ENCODE measurements around the gene MBD5. TPM values are rescaled to one million over a fixed set of nuclear protein-coding genes. Genes with fewer than 3 reads are reported as not detected.
A peak's percentile ranks its signal among the peaks of the same experiment; 100 is the strongest.
"Not testable (repeated sequence)": the region's sequence is repeated elsewhere in the genome, so short reads cannot be mapped to it uniquely, and the experiment has no call there.

MBD5 gene
- 43.1 TPM for total RNA-seq

GRCh38 chr2:148021059-148021861 is at the start of gene MBD5:
Gene MBD5, plus strand, starts transcription at chr2:148021091.
- no peak for DNase-seq

GRCh38 chr2:147976102-147976501 is 44.8 kb upstream of the MBD5 start:
- no peak for DNase-seq

- DNase-seq = no peak
These were observed 43.2 kb upstream of the MBD5 start for GRCh38 chr2:147977679-147978078.

GRCh38 chr2:147980940-147981528 is 39.9 kb upstream of the MBD5 start:
- no peak for DNase-seq

GRCh38 chr2:147989102-147989501 is 31.8 kb upstream of the MBD5 start:
- DNase-seq = no peak

GRCh38 chr2:147989809-147990403 is 31.0 kb upstream of the MBD5 start:
- peak; percentile 58 for DNase-seq

- DNase-seq = not testable (repeated sequence)
These were observed 25.9 kb upstream of the MBD5 start for GRCh38 chr2:147994965-147995364.

- DNase-seq = no peak
These were observed 24.1 kb upstream of the MBD5 start for GRCh38 chr2:147996828-147997227.

GRCh38 chr2:147998203-147998602 is 22.7 kb upstream of the MBD5 start:
- DNase-seq = no peak

GRCh38 chr2:147999126-147999525 is 21.8 kb upstream of the MBD5 start:
- DNase-seq = no peak

GRCh38 chr2:148000095-148000494 is 20.8 kb upstream of the MBD5 start:
- no peak for DNase-seq

GRCh38 chr2:148002420-148002819 is 18.5 kb upstream of the MBD5 start:
- DNase-seq = not testable (repeated sequence)

GRCh38 chr2:148006249-148007007 is 14.5 kb upstream of the MBD5 start:
- DNase-seq = no peak

GRCh38 chr2:148007219-148007900 is 13.5 kb upstream of the MBD5 start:
- DNase-seq = no peak

GRCh38 chr2:148008411-148008810 is 12.5 kb upstream of the MBD5 start:
- not testable (repeated sequence) for DNase-seq

- DNase-seq = no peak
These were observed 7.0 kb upstream of the MBD5 start for GRCh38 chr2:148013876-148014275.

GRCh38 chr2:148014616-148015015 is 6.3 kb upstream of the MBD5 start:
- no peak for DNase-seq

- peak; percentile 99 for DNase-seq
These were observed 506 bp upstream of the MBD5 start, which contains the start of gene ORC4 for GRCh38 chr2:148020111-148021058. Gene ORC4, minus strand, starts transcription at chr2:148020737. Its CDS starts 44,779 bp downstream, at chr2:147975958.

- peak; percentile 8 for DNase-seq
These were observed 995 bp downstream of the MBD5 start for GRCh38 chr2:148021886-148022285.

GRCh38 chr2:148022351-148022750 is 1.5 kb downstream of the MBD5 start:
- DNase-seq = peak; percentile 8

GRCh38 chr2:148022882-148023281 is 2.0 kb downstream of the MBD5 start:
- DNase-seq = no peak

Measured in skin of body (tissue), 2 donors.